IMR-90 (cell line): Measurements from ENCODE around the gene VSX2. TPM values are rescaled to one million over a fixed set of nuclear protein-coding genes. Genes with fewer than 3 reads are reported as not detected.

Experiments used
- ATAC-seq: fragments of 200-7000 bp; cut with Tn5 transposase; 2 replicates; pipeline ENCODE4 v1.9.1; 2020; ENCODE audit warnings: low read depth, mild to moderate bottlenecking, moderate library complexity
- BruUV-seq: library from RNA; stranded (reverse); fragments of 400-500 nt; replicated peaks from 2 replicates; lab custom pipeline; 2021; lab: Mats Ljungman, UMichigan
- CTCF ChIA-PET: fragments of 300-600 bp; formaldehyde crosslinking; extraction: SDS; loops from one replicate; lab custom pipeline; 2021; ENCODE audit warnings: antibody characterized with exemption; lab: Yijun Ruan, JAX
- POLR2A ChIA-PET: fragments of 300-600 bp; sonication (Branson Sonifier 250); formaldehyde crosslinking; loops from one replicate; lab custom pipeline; 2022; ENCODE audit warnings: antibody characterized with exemption; ENCODE audit not compliant: unreplicated experiment; lab: Charles Lee
- DNase-seq: peaks from one replicate; pipeline ENCODE4 v3.0.0; 2013
- H2AFZ ChIP-seq: replicated peaks from 2 replicates; pipeline ENCODE3; 2013; ENCODE audit warnings: low read length, mild to moderate bottlenecking; ENCODE audit not compliant: poor library complexity
- H2AK5ac ChIP-seq: 2 replicates; pipeline ENCODE4 v1.6.1; 2013; ENCODE audit warnings: low read depth, low read length, inconsistent platforms
- H2AK9ac ChIP-seq: replicated peaks from 2 replicates; pipeline ENCODE3; 2013; ENCODE audit warnings: mild to moderate bottlenecking, low read depth, low read length, moderate library complexity; ENCODE audit not compliant: poor library complexity
- H2BK120ac ChIP-seq: 2 replicates; pipeline ENCODE4 v1.6.1; 2013; ENCODE audit warnings: low read depth, low read length, inconsistent platforms
- H2BK15ac ChIP-seq: 3 replicates; pipeline ENCODE4 v1.6.1; 2013; ENCODE audit warnings: low read depth, low read length, inconsistent platforms
- H2BK20ac ChIP-seq: 2 replicates; pipeline ENCODE4 v1.6.1; 2013; ENCODE audit warnings: low read depth, mild to moderate bottlenecking, inconsistent platforms, low read length, moderate library complexity
- H2BK5ac ChIP-seq: 2 replicates; pipeline ENCODE4 v1.6.1; 2013; ENCODE audit warnings: mild to moderate bottlenecking, low read depth, low read length, inconsistent platforms; ENCODE audit not compliant: poor library complexity, severe bottlenecking
- H3K14ac ChIP-seq: replicated peaks from 2 replicates; pipeline ENCODE4 v1.6.1; 2013; ENCODE audit warnings: low read depth, low read length, inconsistent platforms
- H3K18ac ChIP-seq: 2 replicates; pipeline ENCODE4 v1.6.1; 2013; ENCODE audit warnings: low read depth, low read length, control low read depth
- H3K23ac ChIP-seq: 2 replicates; pipeline ENCODE4 v1.6.1; 2013; ENCODE audit warnings: low read depth, low read length, inconsistent platforms
- H3K27ac ChIP-seq: 2 replicates; pipeline ENCODE4 v1.5.1; 2013; ENCODE audit warnings: mild to moderate bottlenecking, control low read depth, low read length; ENCODE audit not compliant: insufficient read depth
- H3K27me3 ChIP-seq: 2 replicates; pipeline ENCODE4 v1.6.1; 2013; ENCODE audit warnings: low read length; ENCODE audit not compliant: control insufficient read depth, insufficient read depth
- H3K36me3 ChIP-seq: 2 replicates; pipeline ENCODE4 v1.6.1; 2013; ENCODE audit warnings: low read length, mixed read lengths; ENCODE audit not compliant: control insufficient read depth, insufficient read depth
- H3K4ac ChIP-seq: 2 replicates; pipeline ENCODE4 v1.6.1; 2013; ENCODE audit warnings: low read depth, low read length, inconsistent platforms
- H3K4me1 ChIP-seq: 2 replicates; pipeline ENCODE4 v1.6.1; 2013; ENCODE audit warnings: low read length, mixed read lengths; ENCODE audit not compliant: control insufficient read depth, insufficient read depth
- H3K4me2 ChIP-seq: 2 replicates; pipeline ENCODE4 v1.6.1; 2013; ENCODE audit warnings: low read depth, mild to moderate bottlenecking, control low read depth, low read length, moderate library complexity
- H3K4me3 ChIP-seq: 2 replicates; pipeline ENCODE4 v1.5.1; 2013; ENCODE audit warnings: low read depth, mild to moderate bottlenecking, control low read depth, low read length, moderate library complexity; ENCODE audit not compliant: insufficient read depth
- H3K56ac ChIP-seq: 2 replicates; pipeline ENCODE4 v1.6.1; 2013; ENCODE audit warnings: low read length, inconsistent platforms; ENCODE audit not compliant: insufficient read depth; ENCODE audit errors: extremely low read depth
- H3K79me1 ChIP-seq, 2 experiments: 2 replicates each; pipeline ENCODE4 v1.6.1; 2013; ENCODE audit warnings: low read length in 2 of 2, inconsistent platforms in 1 of 2, low read depth in 1 of 2
- H3K9ac ChIP-seq: 2 replicates; pipeline ENCODE4 v1.6.1; 2013; ENCODE audit warnings: low read depth, low read length, control low read depth
- H3K9me1 ChIP-seq: 2 replicates; pipeline ENCODE4 v1.6.1; 2013; ENCODE audit warnings: low read length, inconsistent platforms; ENCODE audit not compliant: insufficient read depth
- H3K9me3 ChIP-seq: 2 replicates; pipeline ENCODE4 v1.6.1; 2013; ENCODE audit warnings: low read length; ENCODE audit not compliant: control insufficient read depth, insufficient read depth
- H4K20me1 ChIP-seq: 2 replicates; pipeline ENCODE4 v1.6.1; 2013; ENCODE audit warnings: low read length, inconsistent platforms; ENCODE audit not compliant: insufficient read depth
- H4K5ac ChIP-seq: 2 replicates; pipeline ENCODE4 v1.6.1; 2013; ENCODE audit warnings: mild to moderate bottlenecking, low read depth, low read length, control low read depth
- H4K8ac ChIP-seq, 2 experiments: 2 replicates each; pipeline ENCODE4 v1.6.1; 2013; ENCODE audit warnings: low read depth in 2 of 2, low read length in 2 of 2, control low read depth in 1 of 2, inconsistent platforms in 1 of 2
- H4K91ac ChIP-seq: 2 replicates; pipeline ENCODE4 v1.6.1; 2013; ENCODE audit warnings: low read depth, low read length, inconsistent platforms; ENCODE audit not compliant: insufficient read depth
- BHLHE40 ChIP-seq: fragments of 150-350 bp; IDR thresholded peaks from 2 replicates; pipeline ENCODE4 v1.6.1; 2016; ENCODE audit warnings: mild to moderate bottlenecking, low read depth, low read length
- CEBPB ChIP-seq: IDR thresholded peaks from 2 replicates; pipeline ENCODE4 v1.6.1; 2012; ENCODE audit warnings: low read depth, low read length, improper control_type of control experiment
- CHD1 ChIP-seq: IDR thresholded peaks from 2 replicates; pipeline ENCODE4 v1.6.1; 2012; ENCODE audit warnings: low read depth, low read length, improper control_type of control experiment
- FOS ChIP-seq: fragments of 150-350 bp; IDR thresholded peaks from 2 replicates; pipeline ENCODE4 v1.6.1; 2016; ENCODE audit warnings: low read depth, low read length
- MAFK ChIP-seq: IDR thresholded peaks from 2 replicates; pipeline ENCODE4 v1.6.1; 2012; ENCODE audit warnings: low read depth, low read length, improper control_type of control experiment
- MAZ ChIP-seq: IDR thresholded peaks from 2 replicates; pipeline ENCODE4 v1.6.1; 2012; ENCODE audit warnings: low read depth, mild to moderate bottlenecking, low read length, improper control_type of control experiment, moderate library complexity, borderline replicate concordance
- MXI1 ChIP-seq: IDR thresholded peaks from 2 replicates; pipeline ENCODE4 v1.6.1; 2012; ENCODE audit warnings: low read depth, mild to moderate bottlenecking, low read length, moderate library complexity, borderline replicate concordance
- NFE2L2 ChIP-seq: fragments of 150-350 bp; IDR thresholded peaks from 2 replicates; pipeline ENCODE4 v1.6.1; 2016; ENCODE audit warnings: low read depth, mild to moderate bottlenecking, low read length
- POLR2A ChIP-seq: IDR thresholded peaks from 2 replicates; pipeline ENCODE4 v1.6.1; 2012; ENCODE audit warnings: mild to moderate bottlenecking, low read depth, low read length
- RAD21 ChIP-seq: IDR thresholded peaks from 2 replicates; pipeline ENCODE4 v1.6.1; 2012; ENCODE audit warnings: low read length, improper control_type of control experiment
- RCOR1 ChIP-seq: IDR thresholded peaks from 2 replicates; pipeline ENCODE4 v1.6.1; 2012; ENCODE audit warnings: mild to moderate bottlenecking, low read length, improper control_type of control experiment; ENCODE audit not compliant: insufficient replicate concordance
- RFX5 ChIP-seq: IDR thresholded peaks from 2 replicates; pipeline ENCODE4 v1.8.0; 2012; ENCODE audit warnings: low read depth, mild to moderate bottlenecking, low read length, moderate library complexity
- WGBS, 2 experiments: methylation state at CpG; one replicate each; pipeline versions ENCODE4 v1.1.5 to v1.1.7; 2013; ENCODE audit warnings: missing lambda C conversion rate in 2 of 2; ENCODE audit not compliant: insufficient read length in 1 of 2; ENCODE audit errors: extremely low coverage in 2 of 2; 5-methylcytosine and 5-hydroxymethylcytosine counted together
- dilution Hi-C: fragments of 300-500 bp; cut with HindIII; formaldehyde crosslinking; loops from one replicate; pipeline ENCODE4 v1.14.3; 2018; ENCODE audit warnings: low sequenced_read_pairs; ENCODE audit not compliant: unreplicated experiment
- in situ Hi-C: fragments of 300-500 bp; cut with MboI; formaldehyde crosslinking; loops from 3 replicates; pipeline ENCODE4 v1.14.3; 2019; ENCODE audit warnings: low sequenced_read_pairs, inconsistent platforms, mixed read lengths
- intact Hi-C: fragments of 100-400 bp; cut with micrococcal nuclease; formaldehyde crosslinking; loops from 2 replicates; pipeline ENCODE4 v1.10.0; 2022
- polyA plus RNA-seq, 3 experiments: library from polyadenylated mRNA; depleted of rRNA; stranded (reverse); fragments of >200 nt; gene quantifications; 2 replicates each; pipeline ENCODE4 v1.2.3, GENCODE V29; 2012; ENCODE audit warnings: low replicate concordance in 1 of 3
- total RNA-seq: library from RNA; depleted of rRNA; stranded (reverse); fragments of >200 nt; gene quantifications from 2 replicates; pipeline ENCODE4 v1.2.3, GENCODE V29; 2012
- TF ChIP-seq, protein P1 (sequence below): conservative IDR thresholded peaks from 2 replicates; pipeline ENCODE4 v1.5.1; 2012; ENCODE audit warnings: mild to moderate bottlenecking, low read depth, low read length, improper control_type of control experiment
- TF ChIP-seq, protein P2 (sequence below): fragments of 150-350 bp; IDR thresholded peaks from 2 replicates; pipeline ENCODE4 v1.6.1; 2017; ENCODE audit warnings: mild to moderate bottlenecking, antibody characterized with exemption, low read length, low read depth
- TF ChIP-seq, protein P3 (sequence below): fragments of 150-350 bp; IDR thresholded peaks from 2 replicates; pipeline ENCODE4 v1.6.1; 2016; ENCODE audit warnings: low read depth, mild to moderate bottlenecking, low read length, moderate library complexity, borderline replicate concordance

The VSX2 gene
- total and polyA plus RNA-seq, 2 of the 4 experiments (the other 2 are of a cell fraction), result not detected

- H2BK20ac ChIP-seq, result no peak overlapping the region
- POLR2A ChIA-PET, result no interaction called here
- dilution Hi-C loops (no loop called here), intact Hi-C loops (no loop called here), in situ Hi-C loops (no loop called here)
- no peak overlapping the region for H3K56ac ChIP-seq
- no peak overlapping the region for H4K8ac ChIP-seq
- H2AK9ac ChIP-seq, result no peak overlapping the region
- H2BK120ac ChIP-seq, result no peak overlapping the region
- BruUV-seq, result no TSS peak
- no peak overlapping the region for H3K4me2 ChIP-seq
- CTCF ChIA-PET, result interaction anchor here (0.9 to 1.1 kb wide), 2 partner anchors 12 to 16 kb away, joined by 3 to 5 read pairs; no protein-coding TSS in a partner anchor
- DNase-seq (no peak), ATAC-seq (no peak)
- no peak overlapping the region for H2AK5ac ChIP-seq
- H4K5ac ChIP-seq, result no peak overlapping the region
- H2BK15ac ChIP-seq, result no peak overlapping the region
- H3K9me1 ChIP-seq, result no peaks in the 10 kb centered on the region
- no peak overlapping the region for H3K27ac ChIP-seq
- no peak overlapping the region for H3K4ac ChIP-seq
- no peaks in the 10 kb centered on the region for H3K4me1 ChIP-seq
- H3K4me3 ChIP-seq, result no peak overlapping the region
- no peak overlapping the region for H3K9ac ChIP-seq
- H3K27me3 ChIP-seq, result peaks cover 14% of the 10 kb centered on the region
- H4K20me1 ChIP-seq, result no peaks in the 10 kb centered on the region
- no peaks in the 10 kb centered on the region for H3K79me1 ChIP-seq
- 70% methylated on average over 4 of the region's 5 CpGs; no CpG with 5 or more reads in 1 of the 2 experiments for WGBS, 2 experiments
- no peak overlapping the region for H3K14ac ChIP-seq
- H3K9me3 ChIP-seq, result no peaks in the 10 kb centered on the region
- no peak overlapping the region for H2BK5ac ChIP-seq
- H3K23ac ChIP-seq, result no peak overlapping the region
- no peak overlapping the region for H3K18ac ChIP-seq
- no peak overlapping the region for H4K91ac ChIP-seq
- H2AFZ ChIP-seq, result no peak overlapping the region
- H3K36me3 ChIP-seq, result no peaks in the 10 kb centered on the region
- no peak for TF ChIP-seq CEBPB
- TF ChIP-seq, protein P1, sequence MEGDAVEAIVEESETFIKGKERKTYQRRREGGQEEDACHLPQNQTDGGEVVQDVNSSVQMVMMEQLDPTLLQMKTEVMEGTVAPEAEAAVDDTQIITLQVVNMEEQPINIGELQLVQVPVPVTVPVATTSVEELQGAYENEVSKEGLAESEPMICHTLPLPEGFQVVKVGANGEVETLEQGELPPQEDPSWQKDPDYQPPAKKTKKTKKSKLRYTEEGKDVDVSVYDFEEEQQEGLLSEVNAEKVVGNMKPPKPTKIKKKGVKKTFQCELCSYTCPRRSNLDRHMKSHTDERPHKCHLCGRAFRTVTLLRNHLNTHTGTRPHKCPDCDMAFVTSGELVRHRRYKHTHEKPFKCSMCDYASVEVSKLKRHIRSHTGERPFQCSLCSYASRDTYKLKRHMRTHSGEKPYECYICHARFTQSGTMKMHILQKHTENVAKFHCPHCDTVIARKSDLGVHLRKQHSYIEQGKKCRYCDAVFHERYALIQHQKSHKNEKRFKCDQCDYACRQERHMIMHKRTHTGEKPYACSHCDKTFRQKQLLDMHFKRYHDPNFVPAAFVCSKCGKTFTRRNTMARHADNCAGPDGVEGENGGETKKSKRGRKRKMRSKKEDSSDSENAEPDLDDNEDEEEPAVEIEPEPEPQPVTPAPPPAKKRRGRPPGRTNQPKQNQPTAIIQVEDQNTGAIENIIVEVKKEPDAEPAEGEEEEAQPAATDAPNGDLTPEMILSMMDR, result no peak
- TF ChIP-seq CHD1, result no peak
- TF ChIP-seq MAFK, result no peak
- no peak for TF ChIP-seq NFE2L2
- TF ChIP-seq RAD21, result no peak
- no peak for TF ChIP-seq BHLHE40
- no peak for TF ChIP-seq FOS
- TF ChIP-seq RCOR1, result no peak
- TF ChIP-seq, protein P2, sequence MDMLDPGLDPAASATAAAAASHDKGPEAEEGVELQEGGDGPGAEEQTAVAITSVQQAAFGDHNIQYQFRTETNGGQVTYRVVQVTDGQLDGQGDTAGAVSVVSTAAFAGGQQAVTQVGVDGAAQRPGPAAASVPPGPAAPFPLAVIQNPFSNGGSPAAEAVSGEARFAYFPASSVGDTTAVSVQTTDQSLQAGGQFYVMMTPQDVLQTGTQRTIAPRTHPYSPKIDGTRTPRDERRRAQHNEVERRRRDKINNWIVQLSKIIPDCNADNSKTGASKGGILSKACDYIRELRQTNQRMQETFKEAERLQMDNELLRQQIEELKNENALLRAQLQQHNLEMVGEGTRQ, result no peak
- no peak for TF ChIP-seq RFX5
- no peak for TF ChIP-seq MXI1
- TF ChIP-seq, protein P3, sequence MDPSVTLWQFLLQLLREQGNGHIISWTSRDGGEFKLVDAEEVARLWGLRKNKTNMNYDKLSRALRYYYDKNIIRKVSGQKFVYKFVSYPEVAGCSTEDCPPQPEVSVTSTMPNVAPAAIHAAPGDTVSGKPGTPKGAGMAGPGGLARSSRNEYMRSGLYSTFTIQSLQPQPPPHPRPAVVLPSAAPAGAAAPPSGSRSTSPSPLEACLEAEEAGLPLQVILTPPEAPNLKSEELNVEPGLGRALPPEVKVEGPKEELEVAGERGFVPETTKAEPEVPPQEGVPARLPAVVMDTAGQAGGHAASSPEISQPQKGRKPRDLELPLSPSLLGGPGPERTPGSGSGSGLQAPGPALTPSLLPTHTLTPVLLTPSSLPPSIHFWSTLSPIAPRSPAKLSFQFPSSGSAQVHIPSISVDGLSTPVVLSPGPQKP, result no peak
- TF ChIP-seq MAZ, result no peak
- no peak for TF ChIP-seq POLR2A
Measured at GRCh38 chr14:74308695-74309094, 69.4 kb downstream of the VSX2 start.
